HUES48 (cell line): ENCODE results near the gene FAM98B.

Experiments
- H3K27ac ChIP-seq: one replicate; pipeline ENCODE4 v1.7.0; 2013; ENCODE audit warnings: low read depth, low read length, inconsistent platforms
- H3K27me3 ChIP-seq: 2 replicates; pipeline ENCODE4 v1.6.1; 2013; ENCODE audit warnings: mild to moderate bottlenecking, low read length; ENCODE audit not compliant: control insufficient read depth, insufficient read depth
- H3K36me3 ChIP-seq: 2 replicates; pipeline ENCODE4 v1.6.1; 2013; ENCODE audit warnings: low read length; ENCODE audit not compliant: control insufficient read depth, insufficient read depth
- H3K4me1 ChIP-seq: 2 replicates; pipeline ENCODE4 v1.6.1; 2013; ENCODE audit warnings: mild to moderate bottlenecking, low read length; ENCODE audit not compliant: control insufficient read depth, insufficient read depth
- H3K4me3 ChIP-seq: 2 replicates; pipeline ENCODE4 v1.5.1; 2013; ENCODE audit warnings: mild to moderate bottlenecking, low read depth, low read length
- H3K9ac ChIP-seq: 2 replicates; pipeline ENCODE4 v1.6.1; 2013; ENCODE audit warnings: mild to moderate bottlenecking, low read depth, low read length, moderate library complexity
- H3K9me3 ChIP-seq: 2 replicates; pipeline ENCODE4 v1.6.1; 2013; ENCODE audit warnings: low read length; ENCODE audit not compliant: control insufficient read depth, insufficient read depth

The FAM98B gene

GRCh38 chr15:38507570-38507969 is 53.6 kb downstream of the FAM98B start:
- H3K4me3 ChIP-seq, result no peak overlapping the region
- no peaks in the 10 kb centered on the region for H3K36me3 ChIP-seq
- H3K27me3 ChIP-seq, result no peaks in the 10 kb centered on the region
- no peaks in the 10 kb centered on the region for H3K4me1 ChIP-seq
- no peak overlapping the region for H3K9ac ChIP-seq
- H3K9me3 ChIP-seq, result no peaks in the 10 kb centered on the region
- no peak overlapping the region for H3K27ac ChIP-seq

GRCh38 chr15:38508647-38509046 is 54.7 kb downstream of the FAM98B start:
- Histone ChIP-seq H3K27ac (no peak overlapping the region), H3K27me3 (no peaks in the 10 kb centered on the region), H3K9me3 (no peaks in the 10 kb centered on the region), H3K9ac (no peak overlapping the region), H3K36me3 (no peaks in the 10 kb centered on the region), H3K4me3 (no peak overlapping the region), H3K4me1 (no peaks in the 10 kb centered on the region)

- Histone ChIP-seq H3K27me3 (no peaks in the 10 kb centered on the region), H3K27ac (no peak overlapping the region), H3K4me1 (no peaks in the 10 kb centered on the region), H3K4me3 (no peak overlapping the region), H3K36me3 (no peaks in the 10 kb centered on the region), H3K9me3 (no peaks in the 10 kb centered on the region), H3K9ac (no peak overlapping the region)
Measured at GRCh38 chr15:38509152-38509551, 55.2 kb downstream of the FAM98B start.

- Histone ChIP-seq H3K4me3 (no peak overlapping the region), H3K27me3 (no peaks in the 10 kb centered on the region), H3K9ac (no peak overlapping the region), H3K9me3 (no peaks in the 10 kb centered on the region), H3K27ac (no peak overlapping the region), H3K36me3 (no peaks in the 10 kb centered on the region), H3K4me1 (peaks cover 21% of the 10 kb centered on the region)
Measured at GRCh38 chr15:38512901-38513300, 59.0 kb downstream of the FAM98B start.

GRCh38 chr15:38514601-38515000 is 60.7 kb downstream of the FAM98B start:
- no peaks in the 10 kb centered on the region for H3K36me3 ChIP-seq
- H3K27ac ChIP-seq, result no peak overlapping the region
- no peak overlapping the region for H3K4me3 ChIP-seq
- peaks cover 21% of the 10 kb centered on the region for H3K4me1 ChIP-seq
- no peaks in the 10 kb centered on the region for H3K9me3 ChIP-seq
- no peaks in the 10 kb centered on the region for H3K27me3 ChIP-seq
- no peak overlapping the region for H3K9ac ChIP-seq

GRCh38 chr15:38516626-38517025 is 62.7 kb downstream of the FAM98B start:
- no peak overlapping the region for H3K27ac ChIP-seq
- peaks cover 21% of the 10 kb centered on the region for H3K4me1 ChIP-seq
- no peak overlapping the region for H3K9ac ChIP-seq
- H3K27me3 ChIP-seq, result no peaks in the 10 kb centered on the region
- H3K9me3 ChIP-seq, result no peaks in the 10 kb centered on the region
- no peak overlapping the region for H3K4me3 ChIP-seq
- no peaks in the 10 kb centered on the region for H3K36me3 ChIP-seq

GRCh38 chr15:38517312-38517975 is 63.5 kb downstream of the FAM98B start:
- Histone ChIP-seq H3K27ac (no peak overlapping the region), H3K36me3 (no peaks in the 10 kb centered on the region), H3K9ac (no peak overlapping the region), H3K9me3 (no peaks in the 10 kb centered on the region), H3K27me3 (no peaks in the 10 kb centered on the region), H3K4me3 (no peak overlapping the region), H3K4me1 (peaks cover 21% of the 10 kb centered on the region)

GRCh38 chr15:38518084-38518483 is 64.2 kb downstream of the FAM98B start:
- no peak overlapping the region for H3K27ac ChIP-seq
- H3K36me3 ChIP-seq, result no peaks in the 10 kb centered on the region
- no peaks in the 10 kb centered on the region for H3K27me3 ChIP-seq

GRCh38 chr15:38520035-38520434 is 66.1 kb downstream of the FAM98B start:
- Histone ChIP-seq H3K27me3 (no peaks in the 10 kb centered on the region), H3K9me3 (no peaks in the 10 kb centered on the region), H3K36me3 (no peaks in the 10 kb centered on the region), H3K4me1 (peaks cover 13% of the 10 kb centered on the region), H3K9ac (no peak overlapping the region), H3K4me3 (no peak overlapping the region), H3K27ac (no peak overlapping the region)

More at GRCh38 chr15:38518084-38518483, 64.2 kb downstream of the FAM98B start:
- Histone ChIP-seq H3K4me3 (no peak overlapping the region), H3K4me1 (peaks cover 21% of the 10 kb centered on the region), H3K9me3 (no peaks in the 10 kb centered on the region), H3K9ac (no peak overlapping the region)

- no peaks in the 10 kb centered on the region for H3K36me3 ChIP-seq
- H3K4me1 ChIP-seq, result peaks cover 9% of the 10 kb centered on the region
- H3K9ac ChIP-seq, result no peak overlapping the region
- H3K4me3 ChIP-seq, result no peak overlapping the region
- no peaks in the 10 kb centered on the region for H3K9me3 ChIP-seq
- no peaks in the 10 kb centered on the region for H3K27me3 ChIP-seq
- H3K27ac ChIP-seq, result no peak overlapping the region
Measured at GRCh38 chr15:38521316-38521715, 67.4 kb downstream of the FAM98B start.

- H3K36me3 ChIP-seq, result no peaks in the 10 kb centered on the region
Measured at GRCh38 chr15:38522922-38523321, 69.0 kb downstream of the FAM98B start.

More at GRCh38 chr15:38522922-38523321, 69.0 kb downstream of the FAM98B start:
- H3K4me3 ChIP-seq, result no peak overlapping the region
- no peak overlapping the region for H3K27ac ChIP-seq
- H3K4me1 ChIP-seq, result no peaks in the 10 kb centered on the region
- H3K9ac ChIP-seq, result no peak overlapping the region
- no peaks in the 10 kb centered on the region for H3K27me3 ChIP-seq
- H3K9me3 ChIP-seq, result no peaks in the 10 kb centered on the region
